Measurements from ENCODE around the gene PDE9A. TPM values are rescaled to one million over a fixed set of nuclear protein-coding genes. Genes with fewer than 3 reads are reported as not detected.

The PDE9A gene
- total RNA-seq, 1 donor from 2014 or later, result 17.5 TPM

DNA sequence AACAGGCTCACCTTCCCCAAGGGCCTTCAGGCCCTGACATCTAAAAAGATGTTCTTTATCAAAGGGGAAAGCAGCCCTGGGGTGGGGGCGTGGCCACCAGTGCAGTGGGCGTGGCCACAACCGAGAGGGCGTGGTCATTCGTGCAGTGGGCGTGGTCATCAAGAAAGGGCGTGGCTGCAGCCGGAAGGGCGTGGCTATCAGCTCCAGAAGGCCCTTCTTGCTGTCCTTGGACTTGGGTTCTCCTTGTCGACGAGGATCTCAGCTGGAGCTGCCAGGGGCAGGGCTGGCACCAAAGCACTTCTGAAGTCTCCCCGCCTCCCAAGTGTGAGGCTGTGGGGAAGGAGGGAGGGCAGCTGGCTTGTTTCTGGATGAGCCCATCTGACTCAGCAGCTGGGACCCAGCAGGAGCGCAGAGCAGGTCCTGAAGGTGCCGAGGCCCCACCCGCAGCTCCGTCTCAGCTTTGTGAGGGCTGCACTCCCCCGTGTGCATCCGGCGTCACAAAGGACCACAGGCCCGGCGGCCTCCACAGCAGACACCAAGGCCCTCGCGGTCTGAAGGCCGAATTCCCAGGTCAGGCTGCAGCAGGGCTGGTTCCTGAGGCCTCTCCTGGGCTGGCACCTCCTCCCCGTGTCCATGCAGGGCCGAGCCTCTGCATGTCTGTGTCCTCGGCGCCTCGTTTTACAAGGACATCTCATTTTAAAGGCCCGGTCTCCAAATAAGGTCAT lies 12.8 kb downstream of the PDE9A start:
- Mint-ChIP-seq H3K27me3 (ENCODE audit: low read depth) (no peaks in the 10 kb centered on the region), H3K4me1 (ENCODE audit: low read depth) (peaks cover 2% of the 10 kb centered on the region), H3K36me3 (ENCODE audit: low read depth) (no peaks in the 10 kb centered on the region), H3K27ac (no peak overlapping the region), H3K4me3 (ENCODE audit: low read depth) (no peak overlapping the region), H3K9me3 (no peaks in the 10 kb centered on the region)
- DNase-seq (ENCODE audit: low spot score), result peak; percentile 30
- intact Hi-C loops (cut with micrococcal nuclease), result no loop called here

DNA sequence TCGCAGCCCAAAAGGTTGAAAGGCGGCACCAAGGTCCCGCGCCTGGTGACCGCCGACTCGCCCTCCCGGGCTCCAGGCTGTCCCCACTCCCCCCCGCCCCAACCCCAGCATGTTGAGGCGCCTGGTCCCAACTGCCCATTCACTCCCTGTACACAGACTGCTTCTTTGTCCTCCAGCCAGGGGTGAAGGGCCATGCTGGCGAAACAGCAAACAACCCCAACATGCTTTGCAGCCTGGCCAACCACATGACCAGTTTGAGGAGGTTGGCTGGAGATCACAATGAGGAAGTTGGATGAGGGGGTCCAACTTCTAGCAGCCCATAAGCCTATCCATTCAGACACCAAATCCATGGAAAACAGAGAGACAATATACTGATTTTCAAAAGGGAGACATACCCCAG lies 13.5 kb downstream of the PDE9A start:
- H3K27ac Mint-ChIP-seq, result no peak overlapping the region
- H3K9me3 Mint-ChIP-seq, result no peaks in the 10 kb centered on the region
- DNase-seq (ENCODE audit: low spot score), result no peak
- intact Hi-C loops (cut with micrococcal nuclease), result no loop called here
- H3K36me3 Mint-ChIP-seq (ENCODE audit: low read depth), result no peaks in the 10 kb centered on the region
- peaks cover 2% of the 10 kb centered on the region for H3K4me1 Mint-ChIP-seq (ENCODE audit: low read depth)
- H3K4me3 Mint-ChIP-seq (ENCODE audit: low read depth), result no peak overlapping the region
- no peaks in the 10 kb centered on the region for H3K27me3 Mint-ChIP-seq (ENCODE audit: low read depth)

DNA sequence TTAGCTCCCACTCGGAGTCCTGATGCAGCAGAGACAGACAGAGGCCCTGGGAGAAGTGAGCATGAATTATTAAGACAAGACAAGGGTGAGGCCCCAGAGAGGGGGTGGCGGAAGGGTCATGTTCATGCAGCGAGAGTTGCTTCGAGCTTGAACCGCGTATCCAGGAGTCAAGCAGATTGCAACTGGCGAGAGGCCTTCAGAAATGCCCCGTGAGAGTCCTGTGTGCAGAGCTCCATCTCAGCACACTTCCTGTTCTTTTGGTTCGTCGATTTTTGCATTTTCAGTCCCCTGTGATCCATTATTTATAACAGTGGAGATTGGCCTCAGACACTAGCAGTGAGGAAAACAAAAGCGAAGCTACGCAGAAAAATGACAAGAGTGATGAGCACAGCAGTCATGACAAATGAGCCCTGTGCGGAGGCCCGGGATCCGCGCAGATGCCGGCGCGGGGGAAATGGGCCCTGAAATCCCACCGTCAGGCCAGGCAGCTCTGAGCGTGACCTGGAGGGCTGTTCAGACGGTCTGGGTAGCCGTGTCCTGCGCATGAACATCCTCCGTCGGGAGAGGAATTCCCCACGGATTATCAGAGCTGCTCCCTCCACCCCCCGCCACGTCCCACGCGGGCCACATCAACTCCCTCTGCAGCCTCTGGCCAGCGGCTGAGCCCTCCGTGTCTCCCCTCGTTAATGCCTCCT lies 15.0 kb downstream of the PDE9A start:
- no peak overlapping the region for H3K27ac Mint-ChIP-seq

DNA sequence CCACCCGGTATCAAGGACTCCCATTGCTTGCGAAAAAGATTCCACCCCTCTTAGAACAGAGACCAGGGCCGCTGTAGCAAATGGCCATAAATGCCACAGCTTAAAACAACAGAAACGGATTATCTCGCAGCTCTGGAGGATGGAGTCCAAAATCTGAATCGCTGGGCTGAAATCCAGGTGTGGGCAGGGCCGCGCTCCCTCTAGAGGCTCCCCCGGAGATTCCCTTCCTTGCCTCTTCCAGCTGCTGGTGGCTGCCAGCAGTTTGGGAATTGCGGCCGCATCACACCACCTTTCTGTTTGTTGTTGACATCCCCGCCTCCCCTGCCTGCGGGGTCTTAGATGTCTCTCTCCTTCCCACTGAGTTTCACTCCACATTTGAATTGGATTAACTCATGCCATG lies 15.6 kb downstream of the PDE9A start:
- intact Hi-C loops (cut with micrococcal nuclease), result no loop called here

More for the DNA sequence above, 15.0 kb downstream of the PDE9A start:
- Mint-ChIP-seq H3K4me3 (ENCODE audit: low read depth) (no peak overlapping the region), H3K4me1 (ENCODE audit: low read depth) (peaks cover 2% of the 10 kb centered on the region), H3K27me3 (ENCODE audit: low read depth) (no peaks in the 10 kb centered on the region), H3K36me3 (ENCODE audit: low read depth) (no peaks in the 10 kb centered on the region), H3K9me3 (no peaks in the 10 kb centered on the region)
- DNase-seq (ENCODE audit: low spot score), result no peak
- intact Hi-C loops (cut with micrococcal nuclease), result no loop called here

DNA sequence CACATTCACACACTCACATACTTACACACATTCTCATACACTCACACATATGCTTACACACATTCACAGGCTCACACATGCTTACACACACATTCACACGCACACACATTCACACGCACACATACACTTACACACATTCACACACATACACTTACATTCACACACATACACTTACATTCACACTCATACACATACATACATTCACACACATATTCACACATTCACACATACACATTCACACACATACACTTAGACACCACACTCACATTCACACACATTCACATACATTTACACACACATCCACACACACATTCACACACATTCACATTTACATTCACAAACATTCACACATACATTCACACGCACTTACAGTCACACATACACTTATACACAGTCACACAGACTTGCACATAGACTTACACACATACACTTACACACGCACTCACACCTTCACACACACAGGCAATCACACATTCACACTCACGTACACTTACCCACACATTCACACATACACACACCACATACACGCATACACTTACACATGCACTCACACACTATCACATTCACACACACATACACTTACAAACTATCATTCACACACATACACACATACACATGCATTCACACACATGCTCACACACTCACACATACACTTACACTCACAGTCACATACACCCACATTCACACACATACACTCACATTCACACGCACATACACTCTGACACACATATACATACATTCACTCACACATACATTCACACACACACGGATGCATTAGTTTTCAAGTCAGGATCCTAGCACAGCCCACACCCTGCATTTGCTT lies 16.8 kb downstream of the PDE9A start:
- DNase-seq (ENCODE audit: low spot score), result no peak
- no peak overlapping the region for H3K27ac Mint-ChIP-seq
- no peaks in the 10 kb centered on the region for H3K9me3 Mint-ChIP-seq
- H3K4me1 Mint-ChIP-seq (ENCODE audit: low read depth), result no peaks in the 10 kb centered on the region
- no peaks in the 10 kb centered on the region for H3K27me3 Mint-ChIP-seq (ENCODE audit: low read depth)
- intact Hi-C loops (cut with micrococcal nuclease), result no loop called here
- H3K36me3 Mint-ChIP-seq (ENCODE audit: low read depth), result no peaks in the 10 kb centered on the region
- H3K4me3 Mint-ChIP-seq (ENCODE audit: low read depth), result no peak overlapping the region

More for the DNA sequence above, 15.6 kb downstream of the PDE9A start:
- DNase-seq (ENCODE audit: low spot score), result no peak
- Mint-ChIP-seq H3K9me3 (no peaks in the 10 kb centered on the region), H3K36me3 (ENCODE audit: low read depth) (no peaks in the 10 kb centered on the region), H3K27me3 (ENCODE audit: low read depth) (no peaks in the 10 kb centered on the region), H3K4me3 (ENCODE audit: low read depth) (no peak overlapping the region), H3K27ac (no peak overlapping the region), H3K4me1 (ENCODE audit: low read depth) (peaks cover 2% of the 10 kb centered on the region)

DNA sequence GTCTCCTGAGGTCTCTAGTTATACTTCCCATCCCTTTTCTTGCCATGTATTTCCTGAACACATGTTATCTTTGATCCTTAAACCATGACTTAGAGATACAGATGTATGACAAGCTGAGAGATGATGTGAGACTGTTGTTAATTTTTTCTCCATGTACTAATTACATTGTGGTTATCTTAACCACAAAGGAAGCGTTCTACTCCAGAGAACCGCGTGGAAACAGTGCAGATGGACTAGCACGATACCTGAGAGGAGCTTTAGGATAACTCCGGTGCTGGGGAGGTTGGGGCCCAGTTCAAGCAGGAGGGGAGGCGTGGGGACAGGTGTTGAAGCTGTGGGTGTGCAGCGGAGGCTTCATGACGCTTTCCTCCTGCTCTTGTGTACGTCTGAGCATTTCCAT lies 17.5 kb downstream of the PDE9A start:
- H3K4me3 Mint-ChIP-seq (ENCODE audit: low read depth), result no peak overlapping the region
- no peak for DNase-seq (ENCODE audit: low spot score)
- H3K27me3 Mint-ChIP-seq (ENCODE audit: low read depth), result no peaks in the 10 kb centered on the region
- H3K27ac Mint-ChIP-seq, result no peak overlapping the region
- no peaks in the 10 kb centered on the region for H3K36me3 Mint-ChIP-seq (ENCODE audit: low read depth)
- no peaks in the 10 kb centered on the region for H3K9me3 Mint-ChIP-seq
- H3K4me1 Mint-ChIP-seq (ENCODE audit: low read depth), result no peaks in the 10 kb centered on the region
- intact Hi-C loops (cut with micrococcal nuclease), result no loop called here

DNA sequence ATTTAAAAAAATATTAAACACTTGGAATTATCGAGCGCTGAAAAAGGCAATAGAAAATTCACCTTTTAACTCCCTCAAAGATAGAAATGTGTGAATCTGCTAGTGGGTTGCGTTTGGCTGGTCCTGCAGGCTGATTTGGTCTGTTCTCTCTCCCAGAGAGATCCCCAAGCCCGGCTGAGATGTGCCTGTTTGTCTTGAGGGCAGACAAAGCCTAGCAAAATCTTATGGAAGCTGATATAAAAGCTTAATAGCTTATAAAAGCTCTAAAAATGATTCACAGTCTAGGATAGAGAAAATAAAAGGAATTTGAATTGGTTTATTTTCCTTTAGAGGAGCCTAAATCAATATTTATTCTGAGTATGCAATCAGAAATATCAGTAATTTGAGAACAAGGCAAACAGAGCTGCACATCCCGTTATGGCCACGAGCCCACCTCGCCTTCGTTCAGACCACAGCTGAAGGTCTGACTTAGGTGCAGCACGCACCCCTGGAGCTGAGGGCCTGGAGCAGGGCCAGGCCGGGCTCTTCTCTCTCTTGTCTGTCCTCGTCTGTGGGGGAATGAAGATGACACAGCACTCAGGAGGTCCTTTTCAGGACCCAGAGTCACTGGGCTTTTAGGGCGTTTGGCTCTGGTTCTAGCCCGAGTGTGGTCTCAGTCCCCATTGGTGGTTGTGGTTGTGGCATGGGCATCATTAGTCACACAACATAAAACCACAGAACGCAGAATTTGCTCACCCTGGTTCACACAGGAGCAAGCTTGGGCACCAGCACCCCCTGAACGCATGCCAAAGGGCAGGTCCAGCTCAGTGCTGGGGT lies 18.6 kb downstream of the PDE9A start:
- H3K4me3 Mint-ChIP-seq (ENCODE audit: low read depth), result no peak overlapping the region
- no peak for DNase-seq (ENCODE audit: low spot score)
- no peaks in the 10 kb centered on the region for H3K27me3 Mint-ChIP-seq (ENCODE audit: low read depth)
- no peaks in the 10 kb centered on the region for H3K36me3 Mint-ChIP-seq (ENCODE audit: low read depth)
- H3K4me1 Mint-ChIP-seq (ENCODE audit: low read depth), result no peaks in the 10 kb centered on the region
- intact Hi-C loops (cut with micrococcal nuclease), result no loop called here
- no peaks in the 10 kb centered on the region for H3K9me3 Mint-ChIP-seq
- H3K27ac Mint-ChIP-seq, result no peak overlapping the region

DNA sequence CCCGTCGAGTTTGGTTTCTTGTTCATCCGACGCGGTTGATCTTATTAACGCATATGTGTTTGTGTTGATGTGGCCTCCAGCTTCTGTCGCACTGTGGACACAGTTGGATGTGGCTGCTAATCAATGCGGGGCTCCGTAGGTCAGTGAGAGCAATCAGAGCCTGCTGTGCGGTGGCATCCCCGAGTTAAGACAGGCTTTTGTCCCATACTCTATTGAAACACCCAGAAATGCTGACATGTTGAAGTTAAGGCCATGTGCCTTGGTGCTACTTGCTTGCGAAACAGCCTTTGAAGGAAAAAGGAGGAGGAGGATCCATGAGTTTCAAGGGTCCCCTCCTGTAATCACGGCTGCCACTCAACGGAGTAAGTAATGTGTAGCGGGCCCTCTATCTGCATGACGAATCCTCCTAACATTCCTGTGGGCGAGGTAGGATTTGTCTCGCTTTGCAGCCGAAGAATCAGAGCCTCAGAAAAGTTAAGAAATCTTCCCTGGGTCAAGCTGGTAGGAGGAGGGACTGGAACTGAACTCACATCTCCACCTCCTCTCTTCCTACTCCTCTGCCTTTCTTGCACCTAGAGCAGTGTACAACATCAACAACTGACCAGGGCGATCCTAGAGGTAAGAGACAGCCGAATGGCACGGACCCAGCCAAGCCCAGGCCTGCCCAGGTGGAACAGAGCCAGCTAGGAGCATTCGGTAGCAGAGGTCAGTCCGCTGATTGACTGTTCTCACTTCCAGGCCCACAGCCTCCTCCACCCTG lies 19.5 kb downstream of the PDE9A start:
- H3K9me3 Mint-ChIP-seq, result no peaks in the 10 kb centered on the region
- peaks cover 3% of the 10 kb centered on the region for H3K4me1 Mint-ChIP-seq (ENCODE audit: low read depth)
- intact Hi-C loops (cut with micrococcal nuclease), result no loop called here
- DNase-seq (ENCODE audit: low spot score), result no peak
- H3K4me3 Mint-ChIP-seq (ENCODE audit: low read depth), result no peak overlapping the region
- no peaks in the 10 kb centered on the region for H3K27me3 Mint-ChIP-seq (ENCODE audit: low read depth)
- no peak overlapping the region for H3K27ac Mint-ChIP-seq
- no peaks in the 10 kb centered on the region for H3K36me3 Mint-ChIP-seq (ENCODE audit: low read depth)

DNA sequence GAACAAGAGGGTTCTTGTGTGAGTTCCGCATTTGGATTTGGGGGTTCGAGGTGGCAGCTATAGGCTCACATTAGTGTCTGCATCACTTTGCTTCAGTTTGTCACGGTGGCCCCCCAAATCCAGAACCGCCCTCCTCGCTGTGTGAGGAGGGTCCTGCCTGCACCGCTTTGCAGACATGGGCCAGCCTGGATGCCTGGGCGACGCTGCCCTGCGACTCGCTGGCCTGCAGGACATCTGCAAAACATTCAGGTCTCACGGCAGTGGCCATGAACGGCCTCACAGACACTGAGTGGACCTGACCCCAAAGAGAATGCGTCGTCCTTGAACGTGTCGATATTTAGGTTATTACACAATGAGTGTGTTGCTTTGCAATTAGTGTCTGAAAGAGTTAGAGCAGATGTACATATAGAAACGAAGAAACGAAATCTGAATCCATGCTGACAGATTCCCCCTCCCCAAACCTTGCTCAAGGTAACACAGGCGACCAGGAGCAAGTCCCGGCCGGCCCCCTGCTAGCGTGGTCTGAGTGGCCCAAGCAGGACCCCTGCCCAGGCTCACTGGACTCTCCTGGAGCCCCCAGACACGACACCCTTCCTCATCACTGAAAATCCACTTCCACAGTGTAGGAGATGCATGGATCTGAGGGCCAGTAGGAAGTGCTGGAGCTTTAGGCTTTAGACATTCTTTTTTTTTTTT lies 20.4 kb downstream of the PDE9A start:
- Mint-ChIP-seq H3K36me3 (ENCODE audit: low read depth) (no peaks in the 10 kb centered on the region), H3K9me3 (no peaks in the 10 kb centered on the region), H3K4me1 (ENCODE audit: low read depth) (peaks cover 10% of the 10 kb centered on the region), H3K4me3 (ENCODE audit: low read depth) (no peak overlapping the region), H3K27me3 (ENCODE audit: low read depth) (peaks cover 4% of the 10 kb centered on the region), H3K27ac (no peak overlapping the region)
- no peak for DNase-seq (ENCODE audit: low spot score)
- intact Hi-C loops (cut with micrococcal nuclease), result no loop called here

DNA sequence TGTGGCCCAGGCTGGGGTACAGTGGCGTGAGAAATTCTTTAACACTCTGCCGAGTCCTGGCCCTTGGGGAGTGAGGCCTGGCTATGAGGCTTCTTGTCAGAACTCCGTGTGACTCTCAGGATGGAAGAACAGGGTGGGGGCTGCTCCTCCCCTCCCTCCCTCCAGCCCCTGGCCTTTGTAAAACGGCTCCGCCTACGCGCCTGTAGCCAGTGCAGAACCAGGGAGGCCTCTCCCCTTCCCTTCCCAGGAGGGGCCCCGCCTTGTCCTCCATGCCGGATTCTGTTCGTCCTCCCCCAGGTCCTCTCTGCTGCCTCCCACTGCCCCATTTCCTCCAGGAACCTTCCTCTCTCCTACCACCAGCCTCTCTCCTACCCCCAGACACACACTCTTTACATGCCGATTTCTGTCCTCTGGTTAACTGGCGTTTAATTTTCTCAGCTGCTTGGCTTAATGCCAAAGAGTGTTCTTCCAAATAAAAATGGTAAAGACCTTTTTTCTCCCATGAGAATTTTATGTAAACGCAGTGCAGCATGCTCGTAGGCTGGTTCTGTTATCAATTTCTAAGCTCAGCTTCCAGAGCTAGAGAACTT lies 21.0 kb downstream of the PDE9A start:
- Mint-ChIP-seq H3K27me3 (ENCODE audit: low read depth) (peaks cover 4% of the 10 kb centered on the region), H3K4me1 (ENCODE audit: low read depth) (peaks cover 10% of the 10 kb centered on the region), H3K27ac (no peak overlapping the region), H3K9me3 (no peaks in the 10 kb centered on the region), H3K36me3 (ENCODE audit: low read depth) (peaks cover 2% of the 10 kb centered on the region), H3K4me3 (ENCODE audit: low read depth) (no peak overlapping the region)
- intact Hi-C loops (cut with micrococcal nuclease), result no loop called here
- no peak for DNase-seq (ENCODE audit: low spot score)

DNA sequence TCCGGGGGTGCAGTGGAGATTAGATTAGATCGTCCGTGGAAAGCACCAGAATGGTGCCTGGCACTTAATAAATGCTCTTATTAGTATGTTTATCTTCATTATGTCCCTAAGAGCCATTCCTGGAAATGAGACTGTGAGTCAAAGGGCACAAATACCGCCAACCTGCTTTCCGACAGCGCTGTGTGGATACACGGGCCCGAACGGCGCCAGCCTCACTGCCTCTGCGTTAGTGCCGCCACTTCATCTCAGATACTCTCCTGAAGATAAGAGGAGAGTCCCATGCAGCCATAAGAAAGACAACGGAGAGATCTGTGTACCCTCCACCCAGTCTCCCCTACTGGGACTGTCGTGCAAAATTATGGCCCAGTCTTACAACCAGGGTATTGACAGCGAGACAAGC lies 22.0 kb downstream of the PDE9A start:
- Mint-ChIP-seq H3K4me3 (ENCODE audit: low read depth) (no peak overlapping the region), H3K27me3 (ENCODE audit: low read depth) (peaks cover 4% of the 10 kb centered on the region), H3K4me1 (ENCODE audit: low read depth) (peaks cover 10% of the 10 kb centered on the region), H3K27ac (no peak overlapping the region), H3K9me3 (no peaks in the 10 kb centered on the region), H3K36me3 (ENCODE audit: low read depth) (peaks cover 4% of the 10 kb centered on the region)
- no peak for DNase-seq (ENCODE audit: low spot score)
- intact Hi-C loops (cut with micrococcal nuclease), result no loop called here
